ENCODE measurements around the gene ABCA9. TPM values are rescaled to one million over a fixed set of nuclear protein-coding genes. Genes with fewer than 3 reads are reported as not detected.
"Not testable (repeated sequence)": the region's sequence is repeated elsewhere in the genome, so short reads cannot be mapped to it uniquely, and the experiment has no call there.

ABCA9 gene
- total RNA-seq, 2 experiments from 2014 or later: not detected

DNA sequence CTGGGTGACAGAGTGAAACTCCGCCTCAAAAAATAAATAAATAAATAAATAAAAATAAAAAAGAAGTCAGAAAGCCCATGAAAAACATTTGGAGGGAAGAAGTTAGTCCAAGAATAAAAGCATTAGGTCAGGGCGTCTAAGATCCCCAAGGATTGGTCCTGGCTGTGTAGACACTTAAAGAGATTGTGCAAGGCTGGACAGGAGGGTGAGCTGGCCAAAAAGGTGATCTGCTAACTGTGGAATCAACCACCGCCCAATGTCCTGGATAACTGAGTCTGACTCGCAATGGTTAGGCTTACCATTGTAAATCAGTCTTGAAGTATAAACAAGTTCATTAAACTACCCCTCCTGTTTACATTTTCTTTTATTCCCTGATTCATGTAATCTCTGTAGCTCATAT, 96.8 kb downstream of the ABCA9 start:
- ChIA-PET POLR2A (no interaction called here), CTCF (no interaction called here)

DNA sequence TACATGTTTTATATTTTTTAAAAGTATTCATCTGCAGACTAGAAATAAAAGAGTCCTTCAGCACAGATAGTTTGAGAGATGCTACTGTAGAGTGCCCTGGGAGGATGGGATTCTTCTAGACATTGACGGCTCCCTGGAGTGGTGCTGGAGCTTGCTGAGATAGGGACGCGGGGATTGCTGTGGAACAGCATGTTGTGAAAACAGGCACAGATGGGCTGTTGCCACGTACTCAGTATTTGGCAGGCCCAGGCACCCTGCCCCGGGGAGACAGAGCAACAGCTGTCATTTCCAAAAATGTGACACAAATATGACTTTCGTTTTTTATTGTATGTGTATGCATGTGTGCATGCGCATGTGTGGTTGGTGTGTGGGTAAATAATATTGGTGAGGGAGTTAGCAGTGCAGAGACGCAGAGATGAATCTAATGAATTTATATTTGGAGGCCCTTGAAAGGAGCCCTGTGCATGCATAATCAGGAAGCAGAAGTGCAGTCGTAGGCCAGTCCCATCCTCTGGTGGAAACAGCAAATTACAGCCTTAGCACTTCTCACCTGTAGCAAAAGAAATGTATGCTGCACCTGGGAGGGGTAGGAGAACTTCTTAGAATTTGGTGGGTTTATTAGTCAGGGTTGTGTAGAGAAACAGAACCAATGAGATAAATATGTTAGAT, 99.4 kb downstream of the ABCA9 start:
- ChIA-PET CTCF (no interaction called here), POLR2A (no interaction called here)

DNA sequence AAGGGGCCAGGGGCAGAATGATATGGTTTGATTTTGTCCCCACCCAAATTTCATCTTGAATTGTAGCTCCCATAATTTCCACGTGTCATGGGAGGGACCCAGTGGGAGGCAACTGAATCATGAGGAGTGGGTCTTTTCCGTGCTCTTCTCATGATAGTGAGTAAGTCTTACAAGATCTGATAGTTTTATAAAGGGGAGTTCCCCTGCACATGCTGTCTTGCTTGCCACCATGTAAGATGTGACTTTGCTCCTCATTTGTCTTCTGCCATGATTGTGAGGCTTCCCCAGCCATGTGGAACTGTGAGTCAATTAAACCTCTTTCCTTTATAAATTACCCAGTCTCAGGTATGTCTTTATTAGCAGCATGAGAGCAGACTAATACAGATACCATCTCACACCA, 101.6 kb downstream of the ABCA9 start:
- POLR2A ChIA-PET, CTCF ChIA-PET: not testable (repeated sequence)

DNA sequence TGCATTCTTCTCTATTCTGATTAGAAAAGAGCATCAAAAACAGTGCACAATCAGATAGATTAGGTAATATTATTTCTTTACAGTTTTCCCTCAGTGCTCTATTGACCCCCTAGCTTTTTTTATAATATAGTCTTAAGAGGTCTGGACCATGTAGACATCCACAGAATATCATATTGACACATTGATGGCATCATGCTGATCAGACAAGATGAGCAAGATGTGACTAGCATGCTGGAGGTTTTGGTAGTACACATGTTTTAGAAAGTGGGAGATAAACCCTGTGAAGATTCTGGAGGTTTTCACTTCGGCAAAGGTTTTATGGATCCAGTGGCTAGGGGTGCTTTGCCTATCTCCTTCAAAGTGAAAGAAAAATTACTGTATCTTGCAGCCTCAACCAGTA, 102.8 kb downstream of the ABCA9 start:
- POLR2A ChIA-PET: no interaction called here
- CTCF ChIA-PET: no interaction called here

DNA sequence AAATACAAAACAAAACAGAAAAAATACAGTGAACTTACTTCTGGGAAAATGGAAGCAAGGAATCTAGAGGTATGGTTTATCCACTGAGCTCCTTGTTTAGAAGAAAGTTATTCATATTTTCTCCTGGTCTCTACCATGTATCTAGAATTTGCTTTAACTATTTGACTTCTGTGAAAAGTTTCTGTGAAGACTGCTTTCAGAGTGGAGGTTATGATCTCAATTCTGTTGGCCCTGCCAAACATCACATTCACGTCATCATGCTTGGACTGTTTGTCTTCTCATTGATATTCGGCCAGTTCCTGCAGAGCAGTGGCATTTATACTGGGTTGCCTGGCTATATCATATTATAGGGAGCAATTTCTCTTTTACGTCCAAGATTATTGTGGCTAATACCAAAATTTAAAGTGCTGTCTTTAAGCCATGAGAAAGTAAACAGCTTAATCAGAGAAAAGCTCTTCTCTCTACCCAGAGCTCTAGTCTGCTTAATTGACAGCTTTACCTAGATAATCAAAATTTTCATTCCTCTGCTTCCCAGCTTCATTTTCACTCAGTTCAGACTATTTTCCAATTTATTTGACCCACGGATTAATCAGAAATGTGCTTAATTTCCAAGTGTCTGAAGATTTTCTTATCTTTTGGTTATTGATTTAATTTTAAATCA, 105.4 kb downstream of the ABCA9 start, which contains the start of gene ABCA8:
TSS of gene ABCA8 (minus strand) at position 212 of the 661 bp plus-strand sequence. CDS start 13,358 bp downstream, outside the sequence.
- CTCF ChIA-PET: no interaction called here
- POLR2A ChIA-PET: no interaction called here

DNA sequence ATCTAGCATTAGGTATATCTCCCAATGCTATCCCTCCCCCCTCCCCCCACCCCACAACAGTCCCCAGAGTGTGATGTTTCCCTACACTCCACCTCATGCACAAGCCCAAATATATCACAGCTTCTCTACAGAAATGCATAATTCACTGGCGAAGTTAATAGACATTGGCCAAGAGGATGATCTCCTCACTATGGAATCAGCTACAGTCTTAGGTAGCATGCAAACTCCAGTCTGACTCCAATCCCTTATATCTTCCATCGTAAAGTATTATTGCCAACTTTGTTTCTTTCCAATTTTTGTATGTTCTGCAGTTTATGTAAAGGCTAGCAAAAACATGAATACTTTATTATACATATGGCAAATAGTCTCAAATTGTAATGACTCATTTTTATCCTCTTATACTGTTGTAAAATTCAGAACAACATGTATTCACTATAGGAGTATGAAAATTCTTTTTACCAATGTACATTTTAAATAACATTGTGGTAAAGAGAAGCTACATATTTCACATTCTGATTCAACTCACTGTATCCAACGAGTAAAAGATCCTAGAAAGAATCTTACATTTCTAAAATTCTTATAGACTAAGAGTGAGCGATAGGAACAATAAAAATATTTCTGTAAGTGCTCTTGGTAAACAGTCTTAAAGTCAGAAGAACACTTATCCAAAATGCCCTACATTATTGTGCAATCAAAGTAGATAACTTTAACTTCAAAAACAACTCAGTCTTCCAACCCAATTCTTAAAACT, 106.4 kb downstream of the ABCA9 start:
- POLR2A ChIA-PET: no interaction called here
- CTCF ChIA-PET: no interaction called here

DNA sequence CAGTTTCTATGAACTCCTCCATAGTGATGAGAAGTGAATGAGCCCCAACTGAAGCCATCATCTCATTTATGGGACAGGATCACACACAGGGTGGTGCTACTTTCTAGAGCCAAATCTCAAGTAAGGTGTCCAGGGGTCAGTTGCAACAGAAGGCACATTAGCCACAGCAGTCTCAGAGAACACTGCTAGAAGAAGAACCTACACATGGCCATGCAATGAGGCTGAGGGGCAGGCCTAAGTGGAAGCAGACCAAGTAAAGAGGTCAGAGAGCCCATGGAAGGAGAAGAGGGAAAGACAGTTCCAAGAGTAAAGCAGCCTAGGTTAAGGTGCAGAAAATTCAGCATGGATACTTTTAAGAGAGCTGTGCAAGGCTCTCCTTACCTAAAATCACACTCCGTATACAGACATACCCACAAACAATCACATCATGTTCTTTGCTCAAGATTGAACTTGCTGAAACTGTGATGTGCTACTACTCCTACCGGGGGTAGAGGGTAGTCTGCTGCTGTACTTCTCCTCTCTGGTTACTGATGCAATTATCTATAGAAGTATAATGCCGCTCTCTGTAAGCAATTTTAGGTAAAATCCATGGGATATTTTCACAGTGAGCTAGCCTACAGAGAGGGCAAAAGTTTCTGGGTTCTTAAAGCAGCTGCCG, 107.3 kb downstream of the ABCA9 start:
- ChIA-PET CTCF (no interaction called here), POLR2A (no interaction called here)

DNA sequence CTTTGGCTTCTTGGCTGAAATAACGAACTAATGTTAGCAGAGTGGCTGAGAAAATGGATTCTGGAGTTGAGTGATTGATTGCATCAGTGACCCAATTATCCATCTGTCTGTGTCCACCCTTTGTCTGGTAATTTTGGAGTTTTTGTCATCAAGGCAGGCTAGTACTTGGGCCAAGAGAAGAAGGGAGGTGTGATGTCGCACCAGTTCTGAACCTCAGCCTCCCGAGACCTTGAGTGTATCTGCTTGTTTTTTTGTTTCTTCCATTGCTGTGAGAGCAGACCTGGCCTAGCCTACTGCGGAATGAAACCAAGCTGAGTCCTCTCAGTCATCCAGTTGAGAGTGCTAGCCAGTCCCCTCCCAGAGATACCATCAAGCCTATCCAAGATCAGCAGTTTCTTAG, 110.0 kb downstream of the ABCA9 start:
- POLR2A ChIA-PET: no interaction called here
- CTCF ChIA-PET: no interaction called here

DNA sequence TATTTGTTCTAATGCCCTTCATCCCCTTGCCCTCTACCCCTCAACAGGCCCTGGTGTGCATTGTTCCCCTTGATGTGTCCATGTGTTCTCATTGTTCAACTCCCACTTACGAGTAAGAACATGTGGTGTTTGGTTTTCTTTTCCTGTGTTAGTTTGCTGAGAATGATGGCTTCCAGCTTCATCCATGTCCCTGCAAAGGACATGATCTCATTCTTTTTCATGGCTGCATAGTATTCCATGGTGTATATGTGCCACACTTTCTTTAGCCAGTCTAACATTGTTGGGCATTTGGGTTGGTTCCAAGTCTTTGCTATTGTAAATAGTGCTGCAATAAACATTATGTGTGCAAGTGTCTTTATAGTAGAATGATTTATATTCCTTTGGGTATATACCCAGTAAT, 112.9 kb downstream of the ABCA9 start:
- POLR2A ChIA-PET, CTCF ChIA-PET: not testable (repeated sequence)

DNA sequence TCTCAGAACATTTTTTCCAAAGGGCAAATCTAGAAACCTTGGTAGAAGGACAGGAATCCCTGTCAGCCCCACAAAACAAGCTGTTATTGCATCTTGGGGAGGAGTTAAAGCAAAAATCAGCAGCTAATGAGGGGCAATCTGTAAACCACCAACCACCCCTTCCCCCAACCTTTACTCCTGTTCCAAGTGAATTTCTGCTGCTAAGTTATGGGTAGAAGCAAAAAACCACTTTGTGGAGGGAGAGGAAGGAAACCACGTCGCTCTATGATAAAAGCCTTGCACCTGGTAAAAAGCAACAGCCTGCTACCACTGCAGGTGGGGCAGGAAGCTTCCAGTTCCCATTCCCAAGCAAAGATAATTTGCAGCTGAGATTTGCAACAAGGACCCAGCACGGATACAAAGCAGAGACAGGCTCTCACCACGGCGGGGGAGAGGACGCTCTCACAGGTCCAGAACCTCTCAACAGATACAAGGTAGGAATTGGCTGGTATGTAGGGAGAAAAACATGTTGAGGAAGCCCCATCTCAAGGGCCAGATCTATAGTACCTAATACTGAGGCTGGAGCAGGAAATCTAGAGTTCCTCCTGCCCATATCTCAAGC, 116.2 kb downstream of the ABCA9 start:
- ChIA-PET POLR2A (no interaction called here), CTCF (no interaction called here)

DNA sequence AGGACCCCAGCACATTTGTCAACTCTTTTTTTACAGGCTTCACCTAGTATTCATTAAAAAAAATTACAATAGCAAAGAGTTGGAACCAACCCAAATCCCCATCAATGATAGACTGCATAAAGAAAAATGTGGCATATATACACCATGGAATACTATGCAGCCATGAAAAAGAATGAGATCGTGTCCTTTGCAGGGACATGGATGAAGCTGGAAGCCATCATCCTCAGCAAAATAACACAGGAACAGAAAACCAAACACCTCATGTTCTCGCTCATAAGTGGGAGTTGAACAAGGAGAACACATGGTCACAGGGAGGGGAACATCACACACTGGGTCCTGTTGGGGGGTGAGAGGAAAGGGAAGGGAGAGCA, 116.9 kb downstream of the ABCA9 start:
- CTCF ChIA-PET, POLR2A ChIA-PET: not testable (repeated sequence)

DNA sequence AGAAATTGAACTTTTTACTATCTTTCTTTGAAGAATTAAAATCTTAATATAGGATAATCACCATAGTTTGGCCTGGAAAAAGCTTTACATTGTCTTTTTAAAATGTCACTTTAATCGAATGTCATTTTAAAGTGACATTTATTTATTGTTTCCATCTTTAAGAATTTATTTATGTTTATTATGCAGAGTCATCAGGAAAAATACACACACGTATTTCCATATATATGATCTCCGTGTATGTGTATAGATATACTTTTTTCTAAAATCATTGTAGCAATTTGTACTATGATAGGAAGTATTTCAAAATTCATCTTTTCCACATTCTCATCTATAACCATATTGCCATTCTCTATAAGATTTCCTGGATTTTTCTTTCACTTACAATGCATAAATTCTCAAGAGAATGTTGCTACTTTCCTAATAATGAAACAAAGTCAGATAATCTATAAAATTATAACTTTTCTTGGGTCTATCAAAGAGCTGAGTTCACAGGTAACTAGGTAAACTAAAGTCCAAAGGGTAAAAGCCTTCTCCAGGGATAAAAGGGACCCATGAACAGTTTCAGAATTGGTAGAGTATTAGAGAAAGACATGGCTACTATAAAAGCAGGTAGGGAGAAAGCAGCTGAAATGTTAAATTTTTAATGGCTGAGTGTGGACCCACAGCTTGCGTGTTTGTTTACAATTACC, 117.5 kb downstream of the ABCA9 start:
- ChIA-PET CTCF (no interaction called here), POLR2A (no interaction called here)

DNA sequence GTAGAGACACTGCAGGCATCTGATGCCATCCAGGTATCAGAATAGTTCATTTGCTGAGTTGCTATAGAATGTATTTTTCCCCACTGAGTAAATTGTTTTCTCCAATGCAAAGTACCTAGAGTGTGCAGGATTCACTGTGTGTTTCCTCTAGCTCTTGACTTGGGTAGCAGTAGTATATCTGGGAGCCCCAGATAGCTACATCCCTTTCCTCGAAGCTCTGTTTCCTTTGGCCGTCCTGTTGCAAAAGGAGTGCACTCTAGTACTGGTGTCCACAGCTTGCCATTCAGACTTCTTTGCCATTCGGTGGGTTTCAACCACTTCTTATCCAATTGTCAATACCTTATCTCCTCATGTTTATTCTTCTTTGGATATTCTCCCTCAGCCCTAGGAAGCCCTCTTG, 118.3 kb downstream of the ABCA9 start:
- ChIA-PET CTCF (no interaction called here), POLR2A (no interaction called here)

DNA sequence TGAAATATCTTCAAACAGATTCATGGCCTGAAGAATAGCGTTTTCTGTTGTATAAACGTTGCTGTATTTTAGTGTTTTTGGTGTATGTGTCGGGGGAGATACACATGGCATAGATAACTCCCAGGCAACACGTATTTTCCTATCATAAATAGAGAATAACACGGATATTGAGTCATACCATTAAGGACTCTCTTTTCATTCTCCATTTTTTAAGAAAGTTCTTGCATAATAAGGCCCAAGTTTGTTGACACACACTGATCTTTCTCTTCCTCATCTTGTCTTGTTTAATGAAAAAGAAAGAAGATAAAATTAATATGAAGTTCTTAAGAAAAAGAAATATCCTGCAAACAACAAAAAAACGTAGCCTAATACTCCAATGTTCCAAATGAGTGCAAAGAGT, 119.0 kb downstream of the ABCA9 start:
- POLR2A ChIA-PET: no interaction called here
- CTCF ChIA-PET: no interaction called here

DNA sequence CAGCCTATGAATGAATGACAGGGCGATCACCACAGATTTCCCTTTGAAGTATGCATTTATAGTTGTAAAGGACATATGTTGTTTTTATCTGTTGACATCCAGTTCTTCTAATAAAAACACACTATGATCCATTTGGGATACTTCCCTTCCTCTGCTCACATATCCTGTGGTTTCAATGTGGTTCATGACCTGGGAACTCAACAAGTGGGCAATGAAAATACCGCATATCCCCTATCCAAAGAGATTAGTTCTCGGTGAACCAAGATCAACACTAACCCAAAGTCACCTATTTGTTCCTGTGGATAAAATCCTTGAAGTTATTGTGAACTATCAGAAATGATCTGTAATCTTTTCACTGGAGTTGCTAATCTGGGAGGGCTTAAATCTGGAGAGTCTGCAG, 121.5 kb downstream of the ABCA9 start:
- ChIA-PET POLR2A (no interaction called here), CTCF (no interaction called here)

DNA sequence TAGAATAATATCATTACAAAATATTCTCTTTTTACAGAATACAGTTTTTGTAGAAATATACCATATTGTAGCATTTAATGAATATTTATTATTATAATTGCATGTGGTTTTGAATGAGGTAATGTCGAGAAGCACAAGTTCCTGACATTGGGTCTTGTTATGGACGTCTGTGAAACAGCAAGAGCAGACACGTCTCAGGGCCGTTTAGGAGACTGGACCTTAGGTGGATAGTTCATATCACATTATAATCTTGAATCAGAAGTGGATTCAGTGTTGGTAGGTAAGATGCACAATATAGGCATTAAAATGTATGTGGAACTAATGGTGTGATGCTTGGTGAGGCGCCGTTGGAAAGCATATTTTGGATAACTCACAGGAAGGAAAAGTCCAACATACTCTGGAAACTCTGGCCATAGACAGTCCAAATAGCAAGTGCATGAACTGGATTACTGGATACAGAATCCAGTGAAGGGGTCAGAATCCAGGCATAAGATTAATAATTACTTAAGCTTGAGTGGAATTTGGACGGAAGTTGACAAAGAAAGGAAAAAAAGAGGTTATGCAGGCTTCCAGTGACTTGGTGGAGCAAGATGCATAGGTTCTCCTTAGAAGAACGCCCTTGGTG, 122.7 kb downstream of the ABCA9 start:
- CTCF ChIA-PET: no interaction called here

DNA sequence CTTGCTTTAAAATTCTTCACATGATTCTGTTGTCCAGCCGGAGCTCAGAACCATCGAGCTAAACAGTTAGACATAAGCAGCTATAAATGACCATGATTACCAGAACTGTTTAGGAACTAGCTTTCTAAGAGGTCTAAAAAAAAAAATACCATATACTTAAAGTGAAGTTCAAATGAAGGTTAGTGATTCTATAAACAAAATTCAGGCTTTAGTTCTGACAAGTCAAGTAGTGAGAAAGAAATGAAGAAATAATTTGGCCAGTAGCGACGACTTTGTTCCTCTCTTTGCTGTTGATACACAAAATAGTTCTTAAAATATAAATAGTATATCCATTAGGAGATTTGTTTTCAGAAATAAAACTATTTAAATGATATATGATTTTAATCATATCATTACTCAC, 133.2 kb downstream of the ABCA9 start:
- CTCF ChIA-PET: no interaction called here

More for the DNA sequence above, 122.7 kb downstream of the ABCA9 start:
- POLR2A ChIA-PET: no interaction called here

DNA sequence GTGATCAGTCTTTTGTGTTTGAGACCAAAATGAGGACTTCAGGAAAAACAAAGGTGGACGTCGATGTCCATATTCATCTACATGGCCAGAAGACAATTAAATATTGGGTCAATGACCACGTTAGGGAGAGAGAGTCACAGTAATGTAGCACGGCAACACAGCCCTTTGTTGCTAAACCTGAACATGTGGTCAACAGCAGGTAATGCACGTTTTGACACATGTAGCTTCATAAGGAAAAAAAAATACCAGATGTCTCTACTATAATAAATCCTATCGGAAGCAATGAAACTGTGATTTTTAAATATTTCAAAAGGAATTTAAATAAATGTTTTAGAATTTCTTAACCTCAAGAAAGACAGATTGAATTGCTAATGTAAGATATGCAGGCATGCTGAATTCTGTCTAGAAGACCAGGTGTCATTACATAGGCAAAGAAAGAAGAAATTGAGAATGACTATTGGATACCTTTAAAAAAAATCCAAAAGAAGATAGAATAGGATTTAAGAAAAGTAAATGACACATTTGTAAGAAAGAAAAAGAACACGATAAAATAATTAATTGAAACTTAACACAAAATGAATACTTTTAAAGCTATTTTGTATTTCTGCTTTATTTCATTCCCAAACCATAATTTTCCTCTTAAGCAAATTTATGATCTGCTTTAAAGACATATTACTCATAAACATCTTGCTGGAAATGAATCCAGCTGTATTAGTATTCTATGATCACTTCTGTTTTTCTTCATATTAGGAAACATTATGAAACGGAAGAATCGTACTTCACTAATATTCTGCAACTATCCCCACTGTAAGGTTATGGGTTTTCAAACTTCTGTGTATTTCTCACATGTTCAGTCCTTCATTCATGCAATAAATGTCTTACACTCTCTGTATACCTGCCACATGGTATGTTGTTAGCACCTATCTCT, 135.7 kb downstream of the ABCA9 start:
- POLR2A ChIA-PET: no interaction called here
- CTCF ChIA-PET: no interaction called here

More for the DNA sequence above, 133.2 kb downstream of the ABCA9 start:
- POLR2A ChIA-PET: no interaction called here

All from activated CD8-positive, alpha-beta memory T cell treated with anti-CD3 and anti-CD28 coated beads for 36 hours (primary cell).